Peyer's patch (tissue), 4 donors: ENCODE measurements around the gene ANKRD55.
"Not testable (repeated sequence)": the region's sequence is repeated elsewhere in the genome, so short reads cannot be mapped to it uniquely, and the experiment has no call there.

ENCODE experiments used
- CTCF ChIP-seq, 6 experiments: fragments of 450-650 bp in 4 of 6; fragments of 200-600 bp in 2 of 6; sonication (generic) in 1 of 6; IDR thresholded peaks; one replicate each; pipeline ENCODE4 v1.5.1; 2017 to 2019; ENCODE audit warnings: antibody characterized with exemption in 6 of 6, mild to moderate bottlenecking in 3 of 6, moderate library complexity in 1 of 6
- POLR2A ChIP-seq, 2 donors: fragments of 450-650 bp; IDR thresholded peaks; one replicate each; pipeline ENCODE4 v1.5.1; 2017; ENCODE audit warnings: antibody characterized with exemption in 2 of 2, mild to moderate bottlenecking in 2 of 2, moderate library complexity in 2 of 2

DNA sequence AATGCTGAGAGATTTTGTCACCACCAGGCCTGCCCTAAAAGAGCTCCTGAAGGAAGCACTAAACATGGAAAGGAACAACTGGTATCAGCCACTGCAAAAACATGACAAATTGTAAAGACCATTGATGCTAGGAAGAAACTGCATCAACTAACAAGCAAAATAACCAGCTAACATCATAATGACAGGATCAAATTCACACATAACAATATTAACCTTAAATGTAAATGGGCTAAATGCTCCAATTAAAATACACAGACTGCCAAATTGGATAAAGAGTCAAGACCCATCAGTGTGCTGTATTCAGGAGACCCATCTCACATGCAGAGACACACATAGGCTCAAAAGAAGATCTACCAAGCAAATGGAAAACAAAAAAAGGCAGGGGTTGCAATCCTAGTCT lies 9.8 kb downstream of the ANKRD55 start:
- not testable (repeated sequence) for TF ChIP-seq CTCF, POLR2A (IDR thresholded peaks at IDR 0.05)
